HG02623 (cell line): ENCODE results near the gene TNN.
"Not testable (repeated sequence)": the region's sequence is repeated elsewhere in the genome, so short reads cannot be mapped to it uniquely, and the experiment has no call there.

ENCODE experiments used
- ATAC-seq: cut with Tn5 transposase; IDR thresholded peaks from one replicate; pipeline ENCODE4 v1.9.1; 2021; ENCODE audit warnings: moderate library complexity; ENCODE audit not compliant: unreplicated experiment

The TNN gene

GRCh38 chr1:175108331-175108820, 40.7 kb downstream of the TNN start:
- not testable (repeated sequence) for ATAC-seq

DNA sequence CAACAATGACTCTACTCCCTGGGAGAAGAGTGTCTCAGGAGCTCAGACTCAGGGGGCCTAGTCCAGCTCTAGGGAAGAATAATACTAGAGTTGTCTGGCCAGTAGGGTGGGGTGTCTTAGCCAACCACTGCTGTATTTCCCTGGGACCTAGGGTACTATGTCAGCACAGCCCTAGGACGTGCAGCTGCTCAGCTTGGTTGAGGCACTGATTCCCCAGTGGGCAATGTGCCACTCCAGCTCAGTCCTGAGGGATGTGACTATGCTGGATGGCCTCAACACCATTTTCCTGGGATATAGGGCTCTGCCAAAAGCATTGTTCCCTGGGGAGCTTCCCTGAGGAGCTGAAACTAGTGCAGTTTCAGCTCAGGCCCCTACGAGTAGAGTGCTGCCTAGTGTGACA, 47.4 kb downstream of the TNN start:
- ATAC-seq: no peak

GRCh38 chr1:175116210-175116798, 48.7 kb downstream of the TNN start:
- ATAC-seq: no peak

- ATAC-seq: no peak
Measured at GRCh38 chr1:175116903-175117302, 49.3 kb downstream of the TNN start.

- no peak for ATAC-seq
Measured at GRCh38 chr1:175118375-175119367, 51.0 kb downstream of the TNN start.

GRCh38 chr1:175120511-175120910, 52.9 kb downstream of the TNN start:
- no peak for ATAC-seq

- ATAC-seq: no peak
Measured at GRCh38 chr1:175124861-175125260, 57.2 kb downstream of the TNN start.

DNA sequence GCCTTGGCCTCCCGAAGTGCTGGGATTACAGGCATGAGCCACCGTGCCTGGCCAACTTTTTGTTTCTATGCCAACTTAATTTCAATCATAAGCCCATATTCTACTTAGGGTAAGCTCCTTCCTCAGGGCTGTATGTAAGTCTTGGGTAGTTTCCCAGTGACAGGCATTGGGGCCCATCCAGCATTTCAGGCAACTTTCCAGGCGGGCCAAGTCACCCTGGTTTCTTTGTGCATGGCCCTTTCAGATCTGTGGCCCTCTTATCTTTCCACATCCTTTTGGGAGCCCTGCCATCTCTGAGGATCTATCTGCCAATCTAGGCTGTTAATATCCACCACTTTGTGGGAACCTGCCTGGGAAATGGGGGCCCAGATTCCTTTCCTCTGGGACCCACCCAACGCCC, 58.7 kb downstream of the TNN start:
- no peak for ATAC-seq

DNA sequence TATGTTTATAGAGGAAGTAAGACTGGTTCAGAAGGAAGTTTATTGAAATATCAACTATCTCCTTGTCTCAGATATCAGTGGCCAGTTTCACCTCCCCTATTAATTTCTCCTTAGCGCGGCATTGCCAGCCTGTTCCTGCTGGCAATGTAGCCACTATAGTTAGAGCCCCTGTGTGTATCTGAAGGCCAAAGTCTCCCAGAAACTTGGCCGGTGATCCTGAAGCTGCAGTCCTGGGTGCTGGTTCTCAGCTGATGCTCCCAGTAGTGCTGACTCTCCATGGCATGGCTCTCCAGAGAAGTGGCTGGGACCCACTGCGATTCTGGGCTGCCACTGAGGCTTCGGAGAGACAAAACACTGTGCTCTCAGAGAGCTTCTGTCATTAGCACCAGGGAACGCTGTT, 59.9 kb downstream of the TNN start:
- no peak for ATAC-seq

GRCh38 chr1:175128523-175128922, 60.9 kb downstream of the TNN start:
- no peak for ATAC-seq

GRCh38 chr1:175129182-175129581, 61.5 kb downstream of the TNN start:
- no peak for ATAC-seq

DNA sequence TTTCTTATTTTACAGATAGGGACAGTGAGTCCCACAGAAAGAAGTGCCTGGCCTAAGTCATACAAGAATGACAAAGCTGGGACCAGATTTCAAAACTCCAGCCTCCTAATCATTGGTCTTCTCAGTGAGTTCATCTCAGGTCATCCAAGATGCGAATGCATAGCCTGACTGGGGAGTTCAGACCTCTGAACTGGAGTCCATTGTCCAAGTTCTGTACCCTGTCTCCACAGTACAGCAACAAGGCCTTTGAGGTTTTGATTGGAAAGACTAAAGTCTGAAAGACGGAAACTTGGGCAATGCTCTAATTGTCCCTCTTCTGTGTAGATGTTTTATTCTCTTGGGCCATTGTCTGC, 62.0 kb downstream of the TNN start:
- ATAC-seq: no peak

DNA sequence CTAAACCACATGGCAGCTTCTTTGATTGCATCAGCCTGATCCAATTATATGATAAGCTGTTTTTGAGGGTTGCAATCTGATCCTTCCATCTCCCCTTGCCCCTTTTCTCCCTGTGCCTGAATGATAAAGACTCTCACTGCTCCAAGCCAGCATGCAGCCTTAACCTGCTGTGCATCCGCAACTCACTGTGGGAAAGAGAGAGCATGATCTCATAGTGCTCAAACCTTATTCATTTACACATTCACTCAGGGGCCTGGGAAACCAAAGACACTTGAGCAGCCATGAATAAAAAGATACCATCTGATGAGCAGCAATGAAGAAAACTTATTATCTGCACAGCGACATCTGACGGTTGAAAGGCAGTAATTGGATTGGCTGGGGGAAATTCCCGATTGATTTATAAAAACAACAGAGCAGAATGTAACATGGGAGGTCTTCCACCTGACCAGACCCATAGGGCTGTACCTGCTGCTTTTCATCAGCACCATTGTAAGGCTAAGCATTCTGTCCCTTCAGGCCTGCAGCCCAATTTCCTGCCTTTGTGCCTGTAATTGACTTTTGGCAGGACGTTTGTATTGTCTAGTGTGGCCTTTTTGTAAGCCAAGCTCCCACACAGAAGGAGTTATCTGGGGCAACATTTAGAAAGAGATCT, 62.5 kb downstream of the TNN start:
- no peak for ATAC-seq

DNA sequence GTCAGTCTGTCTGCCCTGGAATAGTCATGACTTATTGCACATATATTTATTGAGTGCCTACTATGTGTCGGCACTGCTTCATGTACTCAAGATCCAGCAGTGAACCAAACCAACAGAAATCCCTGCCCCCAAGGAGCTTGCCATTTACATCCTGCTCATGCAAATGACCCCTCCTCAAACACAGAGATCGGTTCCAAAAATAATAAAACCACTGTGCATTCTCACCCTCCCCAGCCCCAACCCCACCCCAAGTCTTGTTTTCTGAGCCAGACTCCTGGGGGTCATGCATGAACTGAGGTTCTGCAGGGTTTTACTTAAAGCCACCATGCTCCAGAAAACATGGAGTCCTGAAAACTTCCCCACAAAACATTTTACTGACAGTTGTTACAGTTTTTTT, 63.0 kb downstream of the TNN start:
- no peak for ATAC-seq

GRCh38 chr1:175131095-175131494, 63.5 kb downstream of the TNN start:
- no peak for ATAC-seq

DNA sequence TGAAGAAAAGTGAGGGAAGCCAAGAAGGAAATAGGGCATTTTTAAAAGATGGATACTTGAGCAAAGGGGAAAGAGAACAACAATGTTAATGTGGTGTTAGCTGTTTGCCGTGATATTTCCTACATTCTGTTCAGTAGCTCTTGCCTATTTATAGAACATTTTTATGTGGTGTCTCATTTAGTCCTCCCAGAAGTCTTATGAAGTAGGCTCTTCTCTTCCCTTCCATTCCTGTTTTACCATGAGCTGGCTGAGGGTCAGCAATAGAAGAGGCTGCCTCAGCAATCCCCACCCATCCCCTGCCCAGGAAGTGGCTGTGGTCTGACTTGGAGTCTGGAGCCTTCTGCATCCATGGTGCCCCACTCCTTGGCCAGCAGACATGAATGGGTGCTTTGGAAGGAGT, 64.8 kb downstream of the TNN start:
- no peak for ATAC-seq

GRCh38 chr1:175133673-175134435, 66.2 kb downstream of the TNN start:
- ATAC-seq: no peak

DNA sequence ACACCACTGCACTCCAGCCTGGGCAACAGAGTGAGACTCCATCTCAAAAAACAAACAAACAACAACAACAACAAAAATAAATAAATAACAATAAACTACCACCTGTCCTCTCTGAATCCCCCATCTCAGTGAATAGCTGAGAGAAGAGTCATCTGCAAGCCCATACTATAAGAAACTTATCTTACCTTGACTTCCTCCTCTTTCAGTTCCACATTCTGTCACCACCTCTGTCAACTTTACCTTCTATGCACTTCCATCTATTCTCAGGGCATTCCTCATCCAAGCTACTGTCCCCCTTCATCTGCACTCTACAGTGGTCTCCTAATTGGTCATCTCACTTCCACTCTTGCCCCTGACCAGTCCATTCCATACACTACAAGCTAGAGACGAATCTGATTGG, 66.9 kb downstream of the TNN start:
- ATAC-seq: no peak

GRCh38 chr1:175136246-175136645, 68.6 kb downstream of the TNN start:
- ATAC-seq: no peak

DNA sequence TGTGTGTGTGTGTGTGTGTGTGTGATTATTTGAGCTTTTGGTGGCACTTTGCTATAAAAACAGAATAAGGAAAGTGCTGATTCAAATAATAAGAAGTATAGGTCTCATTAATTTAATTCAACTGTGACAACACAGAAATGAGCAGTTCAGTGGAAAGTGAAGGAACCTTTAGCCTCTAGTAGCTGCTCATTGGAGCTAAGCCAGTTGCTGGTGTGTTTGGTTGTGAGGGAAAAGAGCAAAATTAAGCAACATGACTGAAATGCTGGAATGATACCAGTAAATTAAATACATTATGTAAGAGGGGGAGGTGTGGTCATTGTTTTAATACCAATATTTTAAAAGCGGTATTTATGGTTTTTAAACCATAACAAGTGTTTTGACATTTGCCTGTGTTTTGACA, 69.7 kb downstream of the TNN start:
- ATAC-seq: no peak

GRCh38 chr1:175138579-175138978, 70.9 kb downstream of the TNN start:
- no peak for ATAC-seq
